ENCODE data around the gene TSHR.

The TSHR gene

DNA sequence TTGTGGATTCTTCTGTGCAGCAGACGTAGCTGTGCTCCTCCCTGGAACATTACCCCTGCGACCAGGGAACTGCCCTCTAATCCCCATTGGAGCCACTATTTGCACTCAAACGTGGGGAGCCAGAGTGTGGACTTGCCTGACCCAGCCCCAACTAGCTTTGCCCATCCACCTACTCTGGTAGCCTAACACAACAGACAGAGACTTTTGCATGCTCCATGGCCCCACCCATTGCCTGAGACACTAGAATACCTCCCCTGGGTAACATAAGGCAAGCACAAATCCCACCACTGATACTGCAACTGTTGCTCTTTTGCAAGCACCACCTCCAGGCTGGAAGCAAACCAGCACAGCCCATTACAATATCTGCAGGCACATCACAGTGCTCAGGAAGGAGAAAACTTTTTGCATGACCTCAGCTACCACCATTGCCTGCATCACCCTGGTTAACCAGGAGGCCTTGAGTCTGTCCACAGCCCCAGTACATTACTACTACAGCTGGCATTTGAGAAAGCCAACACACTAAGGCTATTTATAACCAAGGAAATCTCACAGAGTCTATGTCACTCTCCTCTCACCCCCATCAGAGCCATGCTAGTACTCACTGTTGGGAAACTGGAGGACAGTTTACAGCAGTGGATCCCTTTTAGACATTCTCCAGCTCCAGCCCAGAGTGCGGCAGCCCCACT, 28.9 kb upstream of the TSHR start:
- TF ChIP-seq, protein P1, sequence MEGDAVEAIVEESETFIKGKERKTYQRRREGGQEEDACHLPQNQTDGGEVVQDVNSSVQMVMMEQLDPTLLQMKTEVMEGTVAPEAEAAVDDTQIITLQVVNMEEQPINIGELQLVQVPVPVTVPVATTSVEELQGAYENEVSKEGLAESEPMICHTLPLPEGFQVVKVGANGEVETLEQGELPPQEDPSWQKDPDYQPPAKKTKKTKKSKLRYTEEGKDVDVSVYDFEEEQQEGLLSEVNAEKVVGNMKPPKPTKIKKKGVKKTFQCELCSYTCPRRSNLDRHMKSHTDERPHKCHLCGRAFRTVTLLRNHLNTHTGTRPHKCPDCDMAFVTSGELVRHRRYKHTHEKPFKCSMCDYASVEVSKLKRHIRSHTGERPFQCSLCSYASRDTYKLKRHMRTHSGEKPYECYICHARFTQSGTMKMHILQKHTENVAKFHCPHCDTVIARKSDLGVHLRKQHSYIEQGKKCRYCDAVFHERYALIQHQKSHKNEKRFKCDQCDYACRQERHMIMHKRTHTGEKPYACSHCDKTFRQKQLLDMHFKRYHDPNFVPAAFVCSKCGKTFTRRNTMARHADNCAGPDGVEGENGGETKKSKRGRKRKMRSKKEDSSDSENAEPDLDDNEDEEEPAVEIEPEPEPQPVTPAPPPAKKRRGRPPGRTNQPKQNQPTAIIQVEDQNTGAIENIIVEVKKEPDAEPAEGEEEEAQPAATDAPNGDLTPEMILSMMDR (IDR thresholded peaks at IDR 0.05): no peak
- no peak for DNase-seq (ENCODE audit: low spot score)
- no peak overlapping the region for H3K27ac ChIP-seq
- no peak overlapping the region for H3K4me3 ChIP-seq

DNA sequence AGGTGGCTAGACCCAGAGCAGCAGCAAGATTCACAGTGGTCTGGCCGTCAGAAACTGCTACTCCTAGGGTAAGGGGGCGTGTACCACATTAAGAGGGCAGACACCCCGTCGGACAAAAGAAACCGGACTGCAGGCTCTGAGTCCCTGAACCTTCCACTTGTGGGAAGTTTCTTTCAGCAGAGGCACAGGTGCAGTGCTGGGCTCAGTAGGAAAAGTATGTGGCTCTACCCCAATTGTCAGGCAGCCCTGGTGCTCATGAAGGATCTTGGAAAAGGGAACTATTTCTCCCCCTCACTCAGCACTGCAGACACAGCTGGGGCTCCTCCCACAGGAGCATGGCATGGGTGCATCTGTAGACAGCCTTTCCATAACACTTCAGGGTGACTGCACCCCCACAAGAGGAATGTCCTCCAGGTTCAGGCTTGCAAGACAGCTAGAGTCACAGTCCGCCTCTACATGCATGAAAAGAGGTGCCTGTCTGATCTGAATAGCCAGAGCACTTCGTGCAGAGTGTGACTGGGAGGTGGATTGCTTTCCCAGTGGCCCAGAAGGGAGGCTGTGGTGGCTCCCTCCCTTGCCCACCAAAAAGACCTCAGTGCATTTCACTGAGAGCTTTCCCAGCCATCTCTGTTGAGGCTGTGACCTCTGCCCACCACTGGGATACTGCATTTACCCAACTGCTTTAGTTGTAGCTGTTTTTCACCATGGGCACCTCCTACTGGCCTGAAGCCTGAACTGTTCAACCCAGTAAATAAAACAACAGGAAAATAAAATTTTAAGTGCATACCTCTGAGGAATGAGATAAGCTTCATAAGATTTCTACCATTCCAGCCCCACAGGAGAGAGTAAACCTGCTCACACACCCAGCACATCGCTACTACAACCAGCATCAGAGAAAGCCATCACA, 28.1 kb upstream of the TSHR start:
- TF ChIP-seq, protein P1 (IDR thresholded peaks at IDR 0.05): no peak
- Histone ChIP-seq H3K4me3 (no peak overlapping the region), H3K27ac (no peak overlapping the region)
- DNase-seq (ENCODE audit: low spot score): no peak

DNA sequence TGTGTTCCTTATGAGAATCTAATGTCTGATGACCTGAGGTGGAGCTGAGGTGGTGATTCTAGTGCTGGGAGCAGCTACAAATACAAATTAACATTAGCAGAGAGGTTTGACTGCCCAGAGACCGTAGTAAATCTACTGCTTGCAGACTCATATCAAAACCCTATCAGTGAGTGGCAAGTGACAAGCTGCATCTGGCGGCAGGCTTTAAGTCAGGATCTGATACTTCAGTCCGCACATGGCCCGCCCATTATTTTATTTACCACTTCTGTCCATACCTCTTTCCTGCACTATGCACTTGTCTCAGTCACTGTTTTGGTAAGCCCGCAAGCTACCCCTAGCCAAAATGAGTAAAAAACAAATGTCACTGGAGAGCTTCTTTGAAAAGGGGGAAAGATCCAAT, 25.3 kb upstream of the TSHR start:
- TF ChIP-seq, protein P1 (IDR thresholded peaks at IDR 0.05): no peak
- no peak overlapping the region for H3K27ac ChIP-seq

DNA sequence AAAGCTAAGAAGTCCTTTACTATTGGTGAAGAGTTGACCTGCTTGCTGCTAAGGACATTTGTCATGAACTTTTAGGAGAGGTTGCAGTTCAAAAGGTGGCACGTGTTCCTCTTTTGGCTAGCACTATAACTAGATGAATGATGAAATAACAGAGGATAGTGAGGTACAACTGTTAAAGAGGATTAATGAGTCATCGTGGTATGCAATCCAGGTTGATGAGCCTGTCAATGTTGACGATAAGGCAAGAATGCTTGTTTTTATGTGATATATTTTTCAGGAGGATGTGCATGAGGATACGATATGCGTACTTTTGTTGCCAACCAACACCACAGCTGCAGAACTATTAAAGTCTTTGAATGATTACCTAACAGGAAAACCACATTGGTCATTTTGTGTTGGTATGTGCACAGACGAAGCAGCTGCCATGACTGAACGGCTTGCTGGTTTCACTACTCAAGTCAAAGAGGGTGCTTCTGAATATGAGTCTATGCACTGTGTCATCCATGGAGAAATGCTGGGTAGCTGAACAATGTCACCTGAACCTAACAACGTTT, 24.5 kb upstream of the TSHR start:
- Histone ChIP-seq H3K4me3 (no peak overlapping the region), H3K27ac (no peak overlapping the region)
- DNase-seq (ENCODE audit: low spot score): no peak
- TF ChIP-seq, protein P1 (IDR thresholded peaks at IDR 0.05): no peak

More for the DNA sequence above, 25.3 kb upstream of the TSHR start:
- DNase-seq (ENCODE audit: low spot score): no peak
- no peak overlapping the region for H3K4me3 ChIP-seq

DNA sequence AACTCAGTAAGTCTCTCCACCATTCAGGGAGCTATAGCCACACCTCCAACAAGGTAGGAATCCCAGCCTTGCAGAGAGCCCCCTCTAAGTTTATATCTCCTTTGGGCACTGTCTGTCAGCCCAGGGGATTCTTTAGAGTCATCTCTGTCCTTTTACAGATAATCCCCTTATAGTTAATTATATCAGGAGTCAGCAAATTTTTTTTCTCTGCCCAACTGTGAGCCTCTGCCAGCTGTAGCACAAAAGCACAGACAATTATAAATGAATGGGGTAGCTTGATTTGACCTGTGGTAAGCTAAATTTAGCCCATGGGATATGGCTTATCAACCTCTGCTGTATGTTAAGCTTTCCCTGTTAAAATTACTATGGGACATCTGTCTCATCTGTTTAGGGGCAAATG, 22.1 kb upstream of the TSHR start:
- H3K27ac ChIP-seq: no peak overlapping the region
- TF ChIP-seq, protein P1 (IDR thresholded peaks at IDR 0.05): no peak
- no peak for DNase-seq (ENCODE audit: low spot score)
- H3K4me3 ChIP-seq: no peak overlapping the region

DNA sequence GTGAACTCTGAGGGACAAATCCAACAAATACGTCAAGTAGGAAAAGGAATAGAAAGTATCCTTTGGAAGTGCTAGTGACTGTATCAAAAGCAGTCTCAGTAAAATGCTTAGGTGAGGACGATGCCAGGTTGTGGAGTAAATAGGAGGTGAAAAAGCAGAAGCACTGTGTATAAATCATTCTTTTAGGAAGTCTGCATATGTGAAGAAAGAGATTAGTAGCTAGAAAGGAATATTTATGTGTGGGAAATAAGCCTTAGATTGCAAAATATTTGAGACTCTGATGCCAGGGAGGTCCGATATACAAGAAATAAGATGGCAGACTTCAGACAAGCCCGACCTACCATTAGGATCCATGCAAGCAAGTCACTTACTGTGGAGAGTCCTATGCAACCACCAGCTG, 21.7 kb upstream of the TSHR start:
- Histone ChIP-seq H3K4me3 (no peak overlapping the region), H3K27ac (no peak overlapping the region)
- TF ChIP-seq, protein P1 (IDR thresholded peaks at IDR 0.05): no peak
- no peak for DNase-seq (ENCODE audit: low spot score)

Measured in coronary artery (tissue), 2 donors.